HepG2 (cell line): ENCODE data around the gene PFN1. TPM values are rescaled to one million over a fixed set of nuclear protein-coding genes. Genes with fewer than 3 reads are reported as not detected.

Experiments used
- ARNT2 ChIP-seq: sonication (generic); formaldehyde crosslinking; IDR thresholded peaks from 2 replicates; pipeline ENCODE4 v1.8.0; 2022; ENCODE audit warnings: mild to moderate bottlenecking, low read depth, missing genetic modification reagents, moderate library complexity
- ATF7-NPFF ChIP-seq: sonication (generic); formaldehyde crosslinking; IDR thresholded peaks from 2 replicates; pipeline ENCODE4 v1.8.1; 2023; ENCODE audit warnings: mild to moderate bottlenecking, low read depth, missing genetic modification reagents, moderate library complexity
- CHD2 ChIP-seq: IDR thresholded peaks from 2 replicates; pipeline ENCODE4 v1.6.1; 2011; ENCODE audit warnings: low read depth, low read length, improper control_type of control experiment
- FOXJ3 ChIP-seq: sonication (generic); formaldehyde crosslinking; IDR thresholded peaks from 2 replicates; pipeline ENCODE4 v1.4.0; 2020; ENCODE audit warnings: missing genetic modification reagents, mild to moderate bottlenecking, borderline replicate concordance
- KMT2A ChIP-seq: sonication (generic); formaldehyde crosslinking; IDR thresholded peaks from 2 replicates; pipeline ENCODE4 v1.4.0; 2020; ENCODE audit warnings: missing genetic modification reagents
- MAFK ChIP-seq, 2 experiments: IDR thresholded peaks in 1 of 2; conservative IDR thresholded peaks in 1 of 2; 2 replicates each; pipeline ENCODE4 v1.6.1; 2011; ENCODE audit warnings: improper control_type of control experiment in 2 of 2, low read length in 2 of 2
- MXD3 ChIP-seq: IDR thresholded peaks from 2 replicates; pipeline ENCODE4 v1.6.1; 2016; ENCODE audit warnings: mild to moderate bottlenecking, missing biosample characterization, missing genetic modification reagents
- NCOR1 ChIP-seq: fragments of 200-600 bp; sonication (generic); IDR thresholded peaks from 2 replicates; pipeline ENCODE4 v1.7.0; 2017; ENCODE audit warnings: antibody characterized with exemption, low read length, borderline replicate concordance
- NFRKB ChIP-seq: fragments of 450-650 bp; IDR thresholded peaks from 2 replicates; pipeline ENCODE4 v1.6.1; 2017
- RBFOX2 ChIP-seq: fragments of 200-400 bp; formaldehyde crosslinking; IDR thresholded peaks from 2 replicates; pipeline ENCODE4 v1.6.1; 2017; ENCODE audit warnings: low read depth, mild to moderate bottlenecking, low read length
- STAT6 ChIP-seq: sonication (generic); formaldehyde crosslinking; IDR thresholded peaks from 2 replicates; pipeline ENCODE4 v1.4.0; 2020; ENCODE audit warnings: missing genetic modification reagents, mild to moderate bottlenecking, borderline replicate concordance
- TBP ChIP-seq: sonication (generic); formaldehyde crosslinking; IDR thresholded peaks from 2 replicates; pipeline ENCODE4 v1.5.0; 2020; ENCODE audit warnings: missing genetic modification reagents
- THAP11 ChIP-seq: IDR thresholded peaks from 2 replicates; pipeline ENCODE4 v1.6.1; 2016; ENCODE audit warnings: missing biosample characterization, missing genetic modification reagents
- ZNF292 ChIP-seq: sonication (generic); formaldehyde crosslinking; IDR thresholded peaks from 2 replicates; pipeline ENCODE4 v1.8.1; 2022; ENCODE audit warnings: mild to moderate bottlenecking, low read depth, missing genetic modification reagents, borderline replicate concordance
- ZNF350 ChIP-seq: sonication (generic); formaldehyde crosslinking; IDR thresholded peaks from 2 replicates; pipeline ENCODE4 v1.4.0; 2020; ENCODE audit warnings: mild to moderate bottlenecking, low read depth, missing genetic modification reagents, borderline replicate concordance
- ZNF446 ChIP-seq: sonication (generic); formaldehyde crosslinking; IDR thresholded peaks from 2 replicates; pipeline ENCODE4 v1.5.0; 2020; ENCODE audit warnings: mild to moderate bottlenecking, missing genetic modification reagents
- ZNF501 ChIP-seq: sonication (generic); formaldehyde crosslinking; IDR thresholded peaks from 2 replicates; pipeline ENCODE4 v1.5.1; 2020; ENCODE audit warnings: mild to moderate bottlenecking, moderate library complexity, missing genetic modification reagents
- ZNF562 ChIP-seq: sonication (generic); formaldehyde crosslinking; IDR thresholded peaks from 2 replicates; pipeline ENCODE4 v1.8.0; 2022; ENCODE audit warnings: missing genetic modification reagents, borderline replicate concordance
- ZNF605 ChIP-seq: sonication (generic); formaldehyde crosslinking; IDR thresholded peaks from 2 replicates; pipeline ENCODE4 v1.8.0; 2022; ENCODE audit warnings: mild to moderate bottlenecking, missing genetic modification reagents
- ZNF768 ChIP-seq: sonication (generic); formaldehyde crosslinking; IDR thresholded peaks from 2 replicates; pipeline ENCODE4 v1.4.0; 2020; ENCODE audit warnings: missing genetic modification reagents
- ZNF777 ChIP-seq: sonication (generic); formaldehyde crosslinking; IDR thresholded peaks from 2 replicates; pipeline ENCODE4 v1.4.0; 2020; ENCODE audit warnings: missing genetic modification reagents
- ZNF781 ChIP-seq: sonication (generic); formaldehyde crosslinking; IDR thresholded peaks from 2 replicates; pipeline ENCODE4 v1.5.1; 2020; ENCODE audit warnings: borderline replicate concordance, mild to moderate bottlenecking, missing genetic modification reagents; ENCODE audit errors: not compliant biosample characterization
- ZSCAN21 ChIP-seq: sonication (generic); formaldehyde crosslinking; IDR thresholded peaks from 2 replicates; pipeline ENCODE4 v1.8.0; 2022; ENCODE audit warnings: mild to moderate bottlenecking, missing genetic modification reagents, moderate library complexity, borderline replicate concordance
- polyA plus RNA-seq, 8 experiments: library from polyadenylated mRNA; depleted of rRNA in 3 of 8; stranded (reverse) in 7 of 8; unstranded in 1 of 8; fragments of >200 nt; fragmentation: Illumina TruSeq in 4 of 8; extraction: Trizol in 4 of 8; gene quantifications; 2 replicates each; pipeline versions ENCODE4 v1.2.1 to v1.2.3, GENCODE V29; 2011 to 2016; ENCODE audit warnings: low read depth in 4 of 8, missing spikeins in 1 of 8, mixed read lengths in 1 of 8; ENCODE audit not compliant: insufficient read depth in 1 of 8
- total RNA-seq, 5 experiments: library from RNA; depleted of rRNA; stranded (reverse); fragments of >200 nt; fragmentation: Illumina TruSeq; extraction: Trizol; gene quantifications; 2 replicates each; pipeline ENCODE4 v1.2.3, GENCODE V29; 2016; ENCODE audit warnings: low read depth in 1 of 5
- TF ChIP-seq, protein P1 (sequence below): sonication (generic); formaldehyde crosslinking; IDR thresholded peaks from 2 replicates; pipeline ENCODE4 v1.5.1; 2020; ENCODE audit warnings: mild to moderate bottlenecking, moderate library complexity, missing genetic modification reagents

The PFN1 gene
- total and polyA plus RNA-seq, 2 of the 13 experiments (the other 11 are each of a cell fraction or from before 2014, with no cell fraction given) = 494 to 613 TPM

DNA sequence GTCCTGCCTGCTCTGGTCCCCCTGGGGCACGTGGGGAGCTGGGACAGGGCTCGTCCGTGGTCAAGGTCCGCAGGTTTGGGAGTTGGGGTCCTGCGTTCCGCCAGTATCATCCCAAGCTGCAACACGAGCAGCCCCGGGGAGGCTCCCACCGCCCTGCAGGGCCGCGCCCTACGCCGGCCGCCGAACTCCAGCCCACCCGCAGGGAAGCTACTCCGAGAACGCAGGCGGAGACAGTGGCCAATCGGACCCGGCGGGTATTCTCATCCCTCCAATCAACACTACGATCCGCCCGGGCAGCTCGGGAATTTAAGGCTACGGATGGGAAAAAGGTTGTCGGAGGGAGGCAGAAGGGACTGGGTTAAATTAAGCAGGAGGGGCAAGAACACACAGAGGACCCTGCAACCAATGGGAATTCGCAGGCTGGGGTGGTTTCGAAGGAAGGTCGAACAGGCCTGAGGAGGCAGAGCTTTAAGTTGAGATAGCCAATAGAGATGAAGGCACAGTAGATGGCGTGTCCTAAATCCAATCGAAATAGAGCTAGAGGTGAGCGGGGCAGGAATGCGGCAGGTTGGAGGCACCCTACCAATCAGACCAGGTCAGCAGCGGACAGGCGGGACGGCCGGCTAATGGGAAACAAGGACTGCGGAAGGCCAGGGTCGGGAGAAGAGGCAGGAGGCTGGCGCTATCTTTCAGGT, 18.7 kb upstream of the PFN1 start (continued):
- TF ChIP-seq, protein P1, sequence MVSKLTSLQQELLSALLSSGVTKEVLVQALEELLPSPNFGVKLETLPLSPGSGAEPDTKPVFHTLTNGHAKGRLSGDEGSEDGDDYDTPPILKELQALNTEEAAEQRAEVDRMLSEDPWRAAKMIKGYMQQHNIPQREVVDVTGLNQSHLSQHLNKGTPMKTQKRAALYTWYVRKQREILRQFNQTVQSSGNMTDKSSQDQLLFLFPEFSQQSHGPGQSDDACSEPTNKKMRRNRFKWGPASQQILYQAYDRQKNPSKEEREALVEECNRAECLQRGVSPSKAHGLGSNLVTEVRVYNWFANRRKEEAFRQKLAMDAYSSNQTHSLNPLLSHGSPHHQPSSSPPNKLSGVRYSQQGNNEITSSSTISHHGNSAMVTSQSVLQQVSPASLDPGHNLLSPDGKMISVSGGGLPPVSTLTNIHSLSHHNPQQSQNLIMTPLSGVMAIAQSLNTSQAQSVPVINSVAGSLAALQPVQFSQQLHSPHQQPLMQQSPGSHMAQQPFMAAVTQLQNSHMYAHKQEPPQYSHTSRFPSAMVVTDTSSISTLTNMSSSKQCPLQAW (CRISPR knock-in tag) = 0 out of 2 replicates have a peak, but pooled peaks have one; percentile 31
- TF ChIP-seq ZNF292 (CRISPR knock-in tag) (peak; percentile 45; the same call in 1 of the 2 replicates), ZNF501 (CRISPR knock-in tag) (peak; percentile 53; the same call in 1 of the 2 replicates), ZNF768 (peak; percentile 40; the same call in 1 of the 2 replicates), ZNF605 (peak; percentile 86; the same call in 1 of the 2 replicates), STAT6 (CRISPR knock-in tag) (peak; percentile 15; the same call in 1 of the 2 replicates), NCOR1 (peak; percentile 16; the same call in 1 of the 2 replicates), THAP11 (CRISPR knock-in tag) (peak; percentile 75; the same call in 1 of the 2 replicates), ZNF781 (CRISPR knock-in tag) (peak; percentile 49), FOXJ3 (no peak), CHD2 (peak; percentile 75), RBFOX2 (peak; percentile 77), ZNF446 (peak; percentile 73; the same call in 1 of the 2 replicates), MXD3 (CRISPR knock-in tag) (0 out of 2 replicates have a peak, but pooled peaks have one; percentile 35), ZNF350 (CRISPR knock-in tag) (peak; percentile 59), ZNF777 (no peak), ATF7-NPFF (no peak), ARNT2 (CRISPR knock-in tag) (peak; percentile 61; the same call in 1 of the 2 replicates), MAFK (conservative IDR thresholded peaks at IDR 0.05 in 1 of 2, IDR thresholded peaks at IDR 0.05 in 1 of 2; ENCODE audit: low read length in 2 of 2) (no peak), ZNF562 (CRISPR knock-in tag) (no peak), TBP (CRISPR knock-in tag) (no peak), KMT2A (CRISPR knock-in tag) (peak; percentile 15; the same call in 1 of the 2 replicates), NFRKB (no peak), ZSCAN21 (CRISPR knock-in tag) (no peak)
